Endothelial cell (in vitro differentiated cells): ENCODE measurements around the gene CCDC71L. TPM values are rescaled to one million over a fixed set of nuclear protein-coding genes. Genes with fewer than 3 reads are reported as not detected.
A peak's percentile ranks its signal among the peaks of the same experiment; 100 is the strongest.
"Not testable (repeated sequence)": the region's sequence is repeated elsewhere in the genome, so short reads cannot be mapped to it uniquely, and the experiment has no call there.

Source experiments
- DNase-seq: peaks from one replicate; pipeline ENCODE4 v3.0.0; 2021; ENCODE audit warnings: low spot score
- H3K27ac Mint-ChIP-seq: one replicate; pipeline ENCODE4 v1.8.0; 2021; ENCODE audit warnings: mixed read lengths, inconsistent platforms; ENCODE audit not compliant: unreplicated experiment
- H3K27me3 Mint-ChIP-seq: one replicate; pipeline ENCODE4 v1.8.0; 2021; ENCODE audit warnings: mild to moderate bottlenecking, moderate library complexity, mixed read lengths, inconsistent platforms; ENCODE audit not compliant: unreplicated experiment
- H3K36me3 Mint-ChIP-seq: one replicate; pipeline ENCODE4 v1.8.0; 2021; ENCODE audit warnings: mild to moderate bottlenecking, low read depth, mixed read lengths, inconsistent platforms; ENCODE audit not compliant: unreplicated experiment
- H3K4me1 Mint-ChIP-seq: one replicate; pipeline ENCODE4 v1.8.0; 2021; ENCODE audit warnings: mild to moderate bottlenecking, mixed read lengths, inconsistent platforms; ENCODE audit not compliant: unreplicated experiment
- H3K4me3 Mint-ChIP-seq: one replicate; pipeline ENCODE4 v1.8.0; 2021; ENCODE audit warnings: mild to moderate bottlenecking, mixed read lengths, inconsistent platforms; ENCODE audit not compliant: unreplicated experiment
- H3K9me3 Mint-ChIP-seq: one replicate; pipeline ENCODE4 v1.8.0; 2021; ENCODE audit warnings: mixed read lengths, inconsistent platforms; ENCODE audit not compliant: unreplicated experiment
- long read RNA-seq: library from polyadenylated mRNA; unstranded; transcript quantifications from one replicate; pipeline ENCODE4 v2.0.0, GENCODE V29; 2020; ENCODE audit not compliant: unreplicated experiment
- total RNA-seq: library from RNA; stranded (reverse); fragmentation: NEBNext Ultra II Directional; extraction: Animal tissue kit (Norgen Biotek cat#: 25700); gene quantifications from one replicate; pipeline ENCODE4 v1.2.1, GENCODE V29; 2021; ENCODE audit not compliant: unreplicated experiment
- TF ChIP-seq, protein P1 (sequence below): fragments of 200-600 bp; sonication (generic); IDR thresholded peaks from one replicate; pipeline ENCODE4 v1.5.0; 2021; ENCODE audit warnings: antibody characterized with exemption; ENCODE audit not compliant: unreplicated experiment

The CCDC71L gene
- 43.4 TPM for total RNA-seq
- long read RNA-seq, full-length matches to known transcripts = 1 of 1 reads
- long read RNA-seq, partial matches to known transcripts = 0 of 1 reads
- long read RNA-seq, other reads (novel, unspliced or antisense) = 0 of 1 reads

GRCh38 chr7:106660862-106661720 is at the start of gene CCDC71L:
Gene CCDC71L, minus strand, starts transcription at chr7:106661158. Its CDS starts 262 bp downstream, at chr7:106660896.
- peak; percentile 81 for DNase-seq
- H3K4me3 Mint-ChIP-seq = peak within 1 kb of the TSS; percentile 95
- peaks cover 11% of the 10 kb centered on the region for H3K4me1 Mint-ChIP-seq
- H3K27ac Mint-ChIP-seq = peak within 1 kb of the TSS; percentile 88
- peaks cover 8% of the 10 kb centered on the region for H3K27me3 Mint-ChIP-seq
- TF ChIP-seq, protein P1, sequence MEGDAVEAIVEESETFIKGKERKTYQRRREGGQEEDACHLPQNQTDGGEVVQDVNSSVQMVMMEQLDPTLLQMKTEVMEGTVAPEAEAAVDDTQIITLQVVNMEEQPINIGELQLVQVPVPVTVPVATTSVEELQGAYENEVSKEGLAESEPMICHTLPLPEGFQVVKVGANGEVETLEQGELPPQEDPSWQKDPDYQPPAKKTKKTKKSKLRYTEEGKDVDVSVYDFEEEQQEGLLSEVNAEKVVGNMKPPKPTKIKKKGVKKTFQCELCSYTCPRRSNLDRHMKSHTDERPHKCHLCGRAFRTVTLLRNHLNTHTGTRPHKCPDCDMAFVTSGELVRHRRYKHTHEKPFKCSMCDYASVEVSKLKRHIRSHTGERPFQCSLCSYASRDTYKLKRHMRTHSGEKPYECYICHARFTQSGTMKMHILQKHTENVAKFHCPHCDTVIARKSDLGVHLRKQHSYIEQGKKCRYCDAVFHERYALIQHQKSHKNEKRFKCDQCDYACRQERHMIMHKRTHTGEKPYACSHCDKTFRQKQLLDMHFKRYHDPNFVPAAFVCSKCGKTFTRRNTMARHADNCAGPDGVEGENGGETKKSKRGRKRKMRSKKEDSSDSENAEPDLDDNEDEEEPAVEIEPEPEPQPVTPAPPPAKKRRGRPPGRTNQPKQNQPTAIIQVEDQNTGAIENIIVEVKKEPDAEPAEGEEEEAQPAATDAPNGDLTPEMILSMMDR = no peak
- no peaks in the 10 kb centered on the region for H3K9me3 Mint-ChIP-seq
- H3K36me3 Mint-ChIP-seq = peaks cover 9% of the 10 kb centered on the region

- DNase-seq, H3K4me3 Mint-ChIP-seq, H3K9me3 Mint-ChIP-seq, H3K27me3 Mint-ChIP-seq, H3K36me3 Mint-ChIP-seq, H3K27ac Mint-ChIP-seq, H3K4me1 Mint-ChIP-seq: not testable (repeated sequence)
These were observed 48.6 kb upstream of the CCDC71L start for GRCh38 chr7:106709604-106710003.

DNA sequence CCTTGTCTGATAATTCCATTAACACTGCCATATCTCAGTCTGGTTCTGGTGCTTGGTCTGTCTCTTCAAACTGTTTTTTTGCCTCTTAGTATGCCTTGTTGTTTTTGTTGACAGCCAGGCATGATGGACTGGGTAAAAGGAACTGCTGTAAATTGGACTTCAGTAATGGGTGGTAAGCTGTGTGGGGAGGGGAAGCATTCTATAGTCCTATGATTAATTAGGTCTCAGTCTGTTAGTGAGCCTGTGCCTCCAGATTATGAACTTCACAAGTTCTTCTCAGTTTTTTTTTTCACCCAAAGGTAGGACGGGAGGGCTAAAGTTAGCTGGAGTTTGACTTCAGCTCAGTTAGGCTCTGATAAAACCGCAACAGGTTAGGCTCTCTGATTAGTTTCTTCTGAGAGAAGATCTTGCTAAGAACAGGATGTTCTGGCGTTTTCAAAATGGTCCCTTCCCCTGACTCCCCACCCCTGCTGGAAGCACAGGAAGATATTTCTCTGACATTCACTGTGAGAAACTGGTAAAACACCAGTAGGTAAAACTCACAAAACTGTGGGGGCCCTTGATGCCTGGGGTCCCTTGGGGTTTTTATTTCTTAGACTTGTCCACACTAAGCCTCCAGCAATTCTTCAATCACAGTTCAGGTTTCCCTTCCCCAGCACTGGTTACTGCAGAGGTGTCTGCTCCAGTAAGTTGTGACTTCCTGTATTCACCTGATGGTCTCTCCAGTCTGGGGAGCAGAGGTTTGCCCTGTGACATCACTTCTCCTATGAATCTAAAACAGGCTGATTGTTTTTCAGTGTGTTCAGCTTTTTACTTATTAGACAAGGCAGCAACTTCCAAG is 43.3 kb upstream of the CCDC71L start:
- Mint-ChIP-seq H3K4me1 (peaks cover 3% of the 10 kb centered on the region), H3K9me3 (no peaks in the 10 kb centered on the region), H3K27ac (no peak overlapping the region), H3K36me3 (no peaks in the 10 kb centered on the region), H3K4me3 (no peak overlapping the region), H3K27me3 (no peaks in the 10 kb centered on the region)
- no peak for DNase-seq
- TF ChIP-seq, protein P1 = no peak

GRCh38 chr7:106693677-106694353 is 32.9 kb upstream of the CCDC71L start:
- TF ChIP-seq, protein P1 = no peak
- no peak overlapping the region for H3K27ac Mint-ChIP-seq
- no peak overlapping the region for H3K4me3 Mint-ChIP-seq
- H3K4me1 Mint-ChIP-seq = peaks cover 3% of the 10 kb centered on the region
- H3K9me3 Mint-ChIP-seq = no peaks in the 10 kb centered on the region
- no peak for DNase-seq
- H3K36me3 Mint-ChIP-seq = no peaks in the 10 kb centered on the region
- no peaks in the 10 kb centered on the region for H3K27me3 Mint-ChIP-seq

GRCh38 chr7:106692450-106693051 is 31.6 kb upstream of the CCDC71L start:
- Mint-ChIP-seq H3K4me3 (no peak overlapping the region), H3K27ac (no peak overlapping the region), H3K27me3 (no peaks in the 10 kb centered on the region), H3K4me1 (peaks cover 3% of the 10 kb centered on the region), H3K36me3 (no peaks in the 10 kb centered on the region), H3K9me3 (no peaks in the 10 kb centered on the region)
- TF ChIP-seq, protein P1 = no peak
- no peak for DNase-seq

DNA sequence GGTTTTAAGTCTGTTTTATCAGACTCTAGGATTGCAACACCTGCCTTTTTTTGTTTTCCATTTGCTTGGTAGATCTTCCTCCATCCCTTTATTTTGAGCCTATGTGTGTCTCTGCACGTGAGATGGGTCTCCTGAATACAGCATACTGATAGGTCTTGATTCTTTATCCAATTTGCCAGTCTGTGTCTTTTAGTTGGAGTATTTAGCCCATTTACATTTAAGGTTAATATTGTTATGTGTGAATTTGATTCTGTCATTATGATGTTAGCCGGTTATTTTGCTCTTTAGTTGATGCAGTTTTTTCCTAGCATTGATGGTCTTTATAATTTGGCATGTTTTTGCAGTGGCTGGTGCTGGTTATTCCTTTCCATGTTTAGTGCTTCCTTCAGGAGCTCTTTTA is 27.2 kb upstream of the CCDC71L start:
- H3K4me3 Mint-ChIP-seq, H3K36me3 Mint-ChIP-seq, H3K9me3 Mint-ChIP-seq, H3K27ac Mint-ChIP-seq, H3K27me3 Mint-ChIP-seq, H3K4me1 Mint-ChIP-seq, DNase-seq: not testable (repeated sequence)
